Measurements from ENCODE around the gene PRRG2.

PRRG2 gene

GRCh38 chr19:49640113-49640898, 59.2 kb downstream of the PRRG2 start, which contains the start of gene RRAS:
TSS of gene RRAS (minus strand) at chr19:49640143. CDS start at chr19:49640098, 45 bp downstream.
- DNase-seq (ENCODE audit: low spot score in 2 of 2), result peak; percentile 97 to 100
- peaks cover 42% of the 10 kb centered on the region for H3K4me1 Mint-ChIP-seq
- no peaks in the 10 kb centered on the region for H3K9me3 Mint-ChIP-seq
- ATAC-seq (ENCODE audit: low read depth), result peak; percentile 65
- peak within 1 kb of the TSS; percentile 98 for H3K27ac Mint-ChIP-seq
- H3K4me3 Mint-ChIP-seq, result peak within 1 kb of the TSS; percentile 92
- peaks cover 5% of the 10 kb centered on the region for H3K36me3 Mint-ChIP-seq
- no peaks in the 10 kb centered on the region for H3K27me3 Mint-ChIP-seq

Data from memory B cell (primary cell).